PC-3 (cell line): ENCODE data around the gene CDH11. TPM values are rescaled to one million over a fixed set of nuclear protein-coding genes. Genes with fewer than 3 reads are reported as not detected.
A peak's percentile ranks its signal among the peaks of the same experiment; 100 is the strongest.

ENCODE experiments used
- ATAC-seq: fragments of 200-7000 bp; cut with Tn5 transposase; 2 replicates; pipeline ENCODE4 v1.9.1; 2020; ENCODE audit warnings: mild to moderate bottlenecking, moderate library complexity
- BruUV-seq: library from RNA; stranded (reverse); fragments of 400-500 nt; replicated peaks from 2 replicates; lab custom pipeline; 2021; lab: Mats Ljungman, UMichigan
- CTCF ChIA-PET: fragments of 300-600 bp; sonication (Branson Sonifier 250); formaldehyde crosslinking; loops from one replicate; lab custom pipeline; 2022; ENCODE audit warnings: antibody characterized with exemption; lab: Charles Lee
- POLR2A ChIA-PET: fragments of 300-600 bp; sonication (Branson Sonifier 250); formaldehyde crosslinking; loops from one replicate; lab custom pipeline; 2022; ENCODE audit warnings: antibody characterized with exemption; ENCODE audit not compliant: unreplicated experiment; lab: Charles Lee
- DNase-seq: peaks from one replicate; pipeline ENCODE4 v3.0.0-alpha.2; 2015
- H2AFZ ChIP-seq: fragments of 300-600 bp; sonication (generic); 2 replicates; pipeline ENCODE4 v1.6.0; 2016; ENCODE audit warnings: antibody characterized with exemption, low read length
- H3F3A ChIP-seq: fragments of 300-600 bp; sonication (generic); one replicate; pipeline ENCODE4 v1.6.0; 2017; ENCODE audit warnings: antibody characterized with exemption, low read length, control low read depth, mild to moderate bottlenecking; ENCODE audit not compliant: unreplicated experiment
- H3K27ac ChIP-seq: fragments of 300-600 bp; sonication (generic); 2 replicates; pipeline ENCODE4 v1.5.1; 2016; ENCODE audit warnings: mild to moderate bottlenecking, low read length
- H3K27me3 ChIP-seq: fragments of 300-600 bp; sonication (generic); 2 replicates; pipeline ENCODE4 v1.6.1; 2016; ENCODE audit warnings: low read length, mixed read lengths
- H3K36me3 ChIP-seq: fragments of 300-600 bp; sonication (generic); 2 replicates; pipeline ENCODE4 v1.6.1; 2016; ENCODE audit warnings: low read depth, mixed run types, low read length, mixed read lengths
- H3K4me1 ChIP-seq: fragments of 300-600 bp; sonication (generic); 2 replicates; pipeline ENCODE4 v1.5.1; 2016; ENCODE audit warnings: low read length; ENCODE audit not compliant: insufficient read depth
- H3K4me2 ChIP-seq: fragments of 300-600 bp; sonication (generic); 2 replicates; pipeline ENCODE4 v1.6.0; 2016; ENCODE audit warnings: low read length
- H3K4me3 ChIP-seq: fragments of 300-600 bp; sonication (generic); 2 replicates; pipeline ENCODE4 v1.5.1; 2016; ENCODE audit warnings: mild to moderate bottlenecking, low read length, mixed read lengths
- H3K79me2 ChIP-seq: fragments of 300-600 bp; sonication (generic); 2 replicates; pipeline ENCODE4 v1.6.1; 2017; ENCODE audit warnings: low read length, mixed read lengths
- H3K9ac ChIP-seq: fragments of 300-600 bp; sonication (generic); 2 replicates; pipeline ENCODE4 v1.6.0; 2016; ENCODE audit warnings: mild to moderate bottlenecking, low read length
- H3K9me2 ChIP-seq: fragments of 300-600 bp; sonication (generic); replicated peaks from 2 replicates; pipeline ENCODE4 v1.6.1; 2016; ENCODE audit warnings: mixed run types, low read length, mixed read lengths
- H3K9me3 ChIP-seq: fragments of 300-600 bp; sonication (generic); 2 replicates; pipeline ENCODE4 v1.6.1; 2016; ENCODE audit warnings: low read length, mixed read lengths
- H4K20me1 ChIP-seq: fragments of 300-600 bp; sonication (generic); 2 replicates; pipeline ENCODE4 v1.6.1; 2016; ENCODE audit warnings: low read length, mixed read lengths
- CTCF ChIP-seq: fragments of 300-600 bp; sonication (generic); conservative IDR thresholded peaks from 2 replicates; pipeline ENCODE4 v1.5.1; 2017; ENCODE audit warnings: antibody characterized with exemption, low read depth, mild to moderate bottlenecking, low read length
- EZH2 ChIP-seq: fragments of 300-600 bp; sonication (generic); IDR thresholded peaks from one replicate; pipeline ENCODE4 v1.6.1; 2017; ENCODE audit warnings: antibody characterized with exemption, mild to moderate bottlenecking, low read length; ENCODE audit not compliant: unreplicated experiment
- EZH2phosphoT487 ChIP-seq: fragments of 300-600 bp; sonication (generic); IDR thresholded peaks from 2 replicates; pipeline ENCODE4 v1.6.1; 2018; ENCODE audit warnings: mild to moderate bottlenecking, antibody characterized with exemption, low read length, borderline replicate concordance
- intact Hi-C: fragments of 100-400 bp; cut with micrococcal nuclease; formaldehyde crosslinking; loops from 2 replicates; pipeline ENCODE4 v1.9.0; 2023
- total RNA-seq: library from RNA; depleted of rRNA; stranded (reverse); fragments of >200 nt; gene quantifications from 2 replicates; pipeline ENCODE4 v1.2.3, GENCODE V29; 2014

Gene CDH11
- total RNA-seq, 1 experiment from 2014 or later, result 172 TPM

GRCh38 chr16:65125871-65126270 lies 4.0 kb upstream of the CDH11 start:
- CTCF ChIA-PET, result no interaction called here
- Histone ChIP-seq H3K9me3 (no peaks in the 10 kb centered on the region), H3K27me3 (no peaks in the 10 kb centered on the region), H3K9ac (no peak overlapping the region), H3K36me3 (no peaks in the 10 kb centered on the region), H3F3A (peaks cover 4% of the 10 kb centered on the region), H3K79me2 (peaks cover 40% of the 10 kb centered on the region), H3K4me1 (peaks cover 13% of the 10 kb centered on the region; the same call in 1 of the 2 replicates), H4K20me1 (no peaks in the 10 kb centered on the region), H3K27ac (no peak overlapping the region), H3K9me2 (no peaks in the 10 kb centered on the region), H3K4me2 (no peak overlapping the region), H3K4me3 (no peak overlapping the region), H2AFZ (no peak overlapping the region)
- intact Hi-C loops, result loop anchor here (2.0 to 10.0 kb wide), 2 partner anchors 249 to 879 kb away; no protein-coding TSS in a partner anchor
- POLR2A ChIA-PET, result no interaction called here
- no TSS peak for BruUV-seq
- ATAC-seq (no peak), DNase-seq (no peak)
- TF ChIP-seq EZH2 (no peak), CTCF (no peak), EZH2phosphoT487 (no peak)

GRCh38 chr16:65125322-65125721 lies 3.5 kb upstream of the CDH11 start:
- H3K4me2 ChIP-seq, result peak overlapping the region; percentile 93
- H3F3A ChIP-seq, result peaks cover 4% of the 10 kb centered on the region
- H3K9me3 ChIP-seq, result no peaks in the 10 kb centered on the region
- H3K79me2 ChIP-seq, result peaks cover 46% of the 10 kb centered on the region
- BruUV-seq, result no TSS peak
- H3K9me2 ChIP-seq, result no peaks in the 10 kb centered on the region
- DNase-seq, result no peak
- no peak overlapping the region for H2AFZ ChIP-seq
- peaks cover 13% of the 10 kb centered on the region; the same call in 1 of the 2 replicates for H3K4me1 ChIP-seq
- ChIA-PET POLR2A (no interaction called here), CTCF (no interaction called here)
- ATAC-seq, result no peak
- H3K4me3 ChIP-seq, result peak overlapping the region; percentile 90; the same call in 1 of the 2 replicates
- no peaks in the 10 kb centered on the region for H3K36me3 ChIP-seq
- no peak overlapping the region for H3K9ac ChIP-seq
- TF ChIP-seq EZH2 (no peak), EZH2phosphoT487 (no peak), CTCF (no peak)
- intact Hi-C loops, result loop anchor here (2.0 to 10.0 kb wide), 2 partner anchors 249 to 879 kb away; no protein-coding TSS in a partner anchor
- no peak overlapping the region for H3K27ac ChIP-seq
- 0 out of 2 replicates have a peak, but pooled peaks cover 4% of the 10 kb centered on the region for H4K20me1 ChIP-seq
- no peaks in the 10 kb centered on the region for H3K27me3 ChIP-seq

GRCh38 chr16:65124596-65124995 lies 2.7 kb upstream of the CDH11 start:
- intact Hi-C loops, result loop anchor here (2.0 to 10.0 kb wide), 5 partner anchors 250 to 1148 kb away; no protein-coding TSS in a partner anchor
- H2AFZ ChIP-seq, result peak overlapping the region; percentile 94
- DNase-seq (no peak), ATAC-seq (no peak)
- peak overlapping the region; percentile 93 for H3K4me2 ChIP-seq
- no peaks in the 10 kb centered on the region for H3K9me2 ChIP-seq
- peaks cover 53% of the 10 kb centered on the region for H3K79me2 ChIP-seq
- no TSS peak for BruUV-seq
- H3K4me3 ChIP-seq, result peak overlapping the region; percentile 90
- no peaks in the 10 kb centered on the region for H3K9me3 ChIP-seq
- no peak overlapping the region for H3K9ac ChIP-seq
- no peaks in the 10 kb centered on the region for H3K27me3 ChIP-seq
- POLR2A ChIA-PET, result no interaction called here
- no peak for TF ChIP-seq CTCF
- TF ChIP-seq EZH2, result no peak
- no peak for TF ChIP-seq EZH2phosphoT487
- H4K20me1 ChIP-seq, result 0 out of 2 replicates have a peak, but pooled peaks cover 7% of the 10 kb centered on the region
- H3F3A ChIP-seq, result peaks cover 4% of the 10 kb centered on the region
- no peaks in the 10 kb centered on the region for H3K36me3 ChIP-seq
- H3K4me1 ChIP-seq, result peaks cover 13% of the 10 kb centered on the region; the same call in 1 of the 2 replicates
- no peak overlapping the region for H3K27ac ChIP-seq
- CTCF ChIA-PET, result no interaction called here
